GM21447 (cell line): ENCODE results near the gene GSN.

Source experiments
- ATAC-seq: cut with Tn5 transposase; IDR thresholded peaks from one replicate; pipeline ENCODE4 v1.9.1; 2021; ENCODE audit not compliant: unreplicated experiment

GSN gene

GRCh38 chr9:121267689-121268597 is at the start of gene GSN:
TSS of gene GSN (plus strand) at chr9:121268162. CDS start at chr9:121301972, 33,810 bp downstream.
- peak; percentile 58 for ATAC-seq

GRCh38 chr9:121218357-121219027 is 49.5 kb upstream of the GSN start:
- ATAC-seq: no peak

- ATAC-seq: no peak
Observed at GRCh38 chr9:121219530-121219929, 48.4 kb upstream of the GSN start.

- ATAC-seq: no peak
Observed at GRCh38 chr9:121220996-121221663, 46.8 kb upstream of the GSN start.

GRCh38 chr9:121221664-121222055 is 46.3 kb upstream of the GSN start:
- no peak for ATAC-seq

GRCh38 chr9:121222524-121223171 is 45.3 kb upstream of the GSN start:
- ATAC-seq: no peak

- ATAC-seq: no peak
Observed at GRCh38 chr9:121225240-121225639, 42.7 kb upstream of the GSN start.

- no peak for ATAC-seq
Observed at GRCh38 chr9:121226175-121226574, 41.8 kb upstream of the GSN start.

GRCh38 chr9:121227862-121228261 is 40.1 kb upstream of the GSN start:
- no peak for ATAC-seq

- no peak for ATAC-seq
Observed at GRCh38 chr9:121230256-121230655, 37.7 kb upstream of the GSN start.

- no peak for ATAC-seq
Observed at GRCh38 chr9:121232251-121232650, 35.7 kb upstream of the GSN start.

GRCh38 chr9:121233906-121234831 is 33.8 kb upstream of the GSN start:
- no peak for ATAC-seq

- no peak for ATAC-seq
Observed at GRCh38 chr9:121234832-121235161, 33.2 kb upstream of the GSN start.

GRCh38 chr9:121235512-121235911 is 32.5 kb upstream of the GSN start:
- no peak for ATAC-seq

GRCh38 chr9:121237916-121238315 is 30.0 kb upstream of the GSN start:
- no peak for ATAC-seq

- no peak for ATAC-seq
Observed at GRCh38 chr9:121239071-121239470, 28.9 kb upstream of the GSN start.

- ATAC-seq: no peak
Observed at GRCh38 chr9:121239851-121240250, 28.1 kb upstream of the GSN start.

GRCh38 chr9:121240472-121241135 is 27.4 kb upstream of the GSN start:
- ATAC-seq: no peak

- no peak for ATAC-seq
Observed at GRCh38 chr9:121242219-121242958, 25.6 kb upstream of the GSN start.
